ENCODE measurements around the gene AUNIP. TPM values are rescaled to one million over a fixed set of nuclear protein-coding genes. Genes with fewer than 3 reads are reported as not detected.

Gene AUNIP
- total and polyA plus RNA-seq, 2 donors (not counting 3 experiments of a cell fraction or from before 2014, with no cell fraction given): 1.8 to 4.5 TPM

- ChIA-PET CTCF (interaction anchor here (15.3 kb wide), 1 partner anchor 98 kb away, joined by 404 read pairs; the partner anchor contains the start of gene PAFAH2), POLR2A (no interaction called here)
- no TSS peak for BruUV-seq (replicated peaks)
- TF ChIP-seq CTCF (IDR thresholded peaks at IDR 0.05; ENCODE audit: extremely low read depth in 1 of 2, insufficient read depth in 1 of 2, low read depth in 1 of 2, low read length in 2 of 2): no peak
- TF ChIP-seq FOS (IDR thresholded peaks at IDR 0.05; ENCODE audit: borderline replicate concordance, insufficient read depth, low read length): no peak
- no peak for FAIRE-seq
- Histone ChIP-seq H3K27me3 (ENCODE audit: control insufficient read depth in 2 of 2, insufficient read depth in 2 of 2, low read length in 2 of 2) (no peaks in the 10 kb centered on the region), H3K4me1 (ENCODE audit: control insufficient read depth, extremely low read depth, insufficient read depth, low read length) (peaks cover 29% of the 10 kb centered on the region), H3K4me3 (replicated peaks in 1 of 3; ENCODE audit: insufficient read depth in 1 of 3, low read depth in 1 of 3, low read length in 3 of 3) (no peak overlapping the region), H3K36me3 (ENCODE audit: control insufficient read depth in 2 of 2, extremely low read depth in 1 of 2, insufficient read depth in 2 of 2, low read length in 2 of 2) (peaks cover 30 to 39% of the 10 kb centered on the region in 2 experiments), H4K20me1 (replicated peaks; ENCODE audit: control insufficient read depth, extremely low read depth, insufficient read depth, low read length) (no peaks in the 10 kb centered on the region), H3K9me3 (replicated peaks; ENCODE audit: control insufficient read depth, insufficient read depth, low read length) (no peaks in the 10 kb centered on the region), H2AFZ (ENCODE audit: low read depth, low read length) (no peak overlapping the region), H3K9ac (replicated peaks; ENCODE audit: extremely low read depth, insufficient read depth, low read length) (no peak overlapping the region), H3K27ac (ENCODE audit: insufficient read depth, low read depth, low read length) (no peak overlapping the region), H3K4me2 (ENCODE audit: insufficient read depth, low read length) (no peak overlapping the region), H3K9me1 (replicated peaks; ENCODE audit: control insufficient read depth, extremely low read depth, insufficient read depth, low read length) (no peaks in the 10 kb centered on the region), H3K79me2 (ENCODE audit: control insufficient read depth, insufficient read depth, low read length) (peaks cover 48% of the 10 kb centered on the region)
- no peak for DNase-seq (ENCODE audit: low read depth, low spot score)
- dilution Hi-C loops (cut with MboI; ENCODE audit: extremely low pct_ligation_motif_present, low sequenced_read_pairs): no loop called here
- intact Hi-C loops (cut with micrococcal nuclease): loop anchor here (10.0 kb wide), 1 partner anchor 255 kb away; the partner anchor contains the start of gene FAM110D
These were observed 41.0 kb upstream of the AUNIP start for GRCh38 chr1:25900219-25900618.

- FAIRE-seq (no peak), DNase-seq (ENCODE audit: low read depth, low spot score) (no peak)
- H3K9ac ChIP-seq (replicated peaks; ENCODE audit: extremely low read depth, insufficient read depth, low read length): no peak overlapping the region
- peaks cover 43% of the 10 kb centered on the region for H3K79me2 ChIP-seq (ENCODE audit: control insufficient read depth, insufficient read depth, low read length)
- H2AFZ ChIP-seq (ENCODE audit: low read depth, low read length): no peak overlapping the region
- H4K20me1 ChIP-seq (replicated peaks; ENCODE audit: control insufficient read depth, extremely low read depth, insufficient read depth, low read length): no peaks in the 10 kb centered on the region
- H3K4me2 ChIP-seq (ENCODE audit: insufficient read depth, low read length): no peak overlapping the region
- no TSS peak for BruUV-seq (replicated peaks)
- intact Hi-C loops (cut with micrococcal nuclease): loop anchor here (10.0 kb wide), 1 partner anchor 255 kb away; the partner anchor contains the start of gene FAM110D
- no peaks in the 10 kb centered on the region for H3K9me3 ChIP-seq (replicated peaks; ENCODE audit: control insufficient read depth, insufficient read depth, low read length)
- no peaks in the 10 kb centered on the region for H3K27me3 ChIP-seq (ENCODE audit: control insufficient read depth in 2 of 2, insufficient read depth in 2 of 2, low read length in 2 of 2)
- H3K9me1 ChIP-seq (replicated peaks; ENCODE audit: control insufficient read depth, extremely low read depth, insufficient read depth, low read length): no peaks in the 10 kb centered on the region
- H3K27ac ChIP-seq (ENCODE audit: insufficient read depth, low read depth, low read length): no peak overlapping the region
- H3K4me1 ChIP-seq (ENCODE audit: control insufficient read depth, extremely low read depth, insufficient read depth, low read length): peaks cover 29% of the 10 kb centered on the region
- ChIA-PET POLR2A (no interaction called here), CTCF (interaction anchor here (0.5 to 15.3 kb wide), 2 partner anchors 98 to 494 kb away, joined by 3 to 404 read pairs; partner anchors contain the start of gene PAFAH2)
- no peak overlapping the region for H3K4me3 ChIP-seq (replicated peaks in 1 of 3; ENCODE audit: insufficient read depth in 1 of 3, low read depth in 1 of 3, low read length in 3 of 3)
- dilution Hi-C loops (cut with MboI; ENCODE audit: extremely low pct_ligation_motif_present, low sequenced_read_pairs): loop anchor here (25.0 kb wide), 1 partner anchor 88 kb away; the partner anchor contains the start of gene PAFAH2
- H3K36me3 ChIP-seq (ENCODE audit: control insufficient read depth in 2 of 2, extremely low read depth in 1 of 2, insufficient read depth in 2 of 2, low read length in 2 of 2): peaks cover 30 to 39% of the 10 kb centered on the region in 2 experiments
- TF ChIP-seq POLR2AphosphoS5 (IDR thresholded peaks at IDR 0.05; ENCODE audit: insufficient read depth, low read depth, low read length) (no peak), GATA2 (IDR thresholded peaks at IDR 0.05; ENCODE audit: insufficient read depth, insufficient read length, low read depth, low read length) (no peak), POLR2A (IDR thresholded peaks at IDR 0.05; ENCODE audit: low read depth, low read length) (no peak)
These were observed 40.5 kb upstream of the AUNIP start for GRCh38 chr1:25899792-25900191.
